Measurements from ENCODE around the gene PKM. TPM values are rescaled to one million over a fixed set of nuclear protein-coding genes. Genes with fewer than 3 reads are reported as not detected.

PKM gene
- total and polyA plus RNA-seq, 2 experiments from 2014 or later = 2,427 to 2,534 TPM

- peaks cover 69% of the 10 kb centered on the region for H3K36me3 ChIP-seq (ENCODE audit: low read depth)
- WGBS, 2 experiments (ENCODE audit: low coverage in 1 of 2, low lambda C conversion rate in 2 of 2, missing lambda C conversion rate in 2 of 2) = 75 to 76% methylated on average over 15 of the region's 15 CpGs
Observed at GRCh38 chr15:72200395-72201237, 30.4 kb downstream of the PKM start.

GRCh38 chr15:72199721-72200212 is 31.2 kb downstream of the PKM start:
- peaks cover 17% of the 10 kb centered on the region for H4K20me1 ChIP-seq (ENCODE audit: insufficient read depth)
- TF ChIP-seq EZH2 (IDR thresholded peaks at IDR 0.05; ENCODE audit: insufficient read depth, poor library complexity, severe bottlenecking) (no peak), EZH2phosphoT487 (IDR thresholded peaks at IDR 0.05; ENCODE audit: insufficient read depth, low read depth) (no peak)
- no peak overlapping the region for H3K4me2 ChIP-seq (ENCODE audit: unreplicated experiment)
- H3K9ac ChIP-seq = no peak overlapping the region
- no peak overlapping the region for H2AFZ ChIP-seq
- no peaks in the 10 kb centered on the region for H3K9me2 ChIP-seq (ENCODE audit: insufficient read depth)
- H3K9me3 ChIP-seq (ENCODE audit: low read depth) = no peaks in the 10 kb centered on the region
- in situ Hi-C loops (cut with MboI) = no loop called here
- no peak overlapping the region for H3K4me3 ChIP-seq
- WGBS, 2 experiments (ENCODE audit: low coverage in 1 of 2, low lambda C conversion rate in 2 of 2, missing lambda C conversion rate in 2 of 2) = 60 to 88% methylated on average over 1 to 2 of the region's 2 CpGs
- no peak overlapping the region; the same call in 1 of the 2 replicates for H3K27ac ChIP-seq
- H3K36me3 ChIP-seq (ENCODE audit: low read depth) = peaks cover 61% of the 10 kb centered on the region
- H3K27me3 ChIP-seq (replicated peaks; ENCODE audit: insufficient read depth) = no peaks in the 10 kb centered on the region
- peaks cover 20% of the 10 kb centered on the region for H3K4me1 ChIP-seq (ENCODE audit: insufficient read depth)
- peaks cover 76% of the 10 kb centered on the region for H3F3A ChIP-seq (ENCODE audit: insufficient read depth)
- peaks cover 17% of the 10 kb centered on the region for H3K79me2 ChIP-seq (ENCODE audit: insufficient read depth)
- peak; percentile 74 for DNase-seq

More at GRCh38 chr15:72200395-72201237, 30.4 kb downstream of the PKM start:
- H3K4me1 ChIP-seq (ENCODE audit: insufficient read depth) = peaks cover 20% of the 10 kb centered on the region
- H3K27me3 ChIP-seq (replicated peaks; ENCODE audit: insufficient read depth) = no peaks in the 10 kb centered on the region
- peaks cover 26% of the 10 kb centered on the region for H3K79me2 ChIP-seq (ENCODE audit: insufficient read depth)
- no peaks in the 10 kb centered on the region for H3K9me3 ChIP-seq (ENCODE audit: low read depth)
- no peak overlapping the region for H2AFZ ChIP-seq
- TF ChIP-seq EZH2 (IDR thresholded peaks at IDR 0.05; ENCODE audit: insufficient read depth, poor library complexity, severe bottlenecking) (no peak), EZH2phosphoT487 (IDR thresholded peaks at IDR 0.05; ENCODE audit: insufficient read depth, low read depth) (no peak)
- peaks cover 85% of the 10 kb centered on the region for H3F3A ChIP-seq (ENCODE audit: insufficient read depth)
- in situ Hi-C loops (cut with MboI) = no loop called here
- no peak overlapping the region for H3K27ac ChIP-seq
- H4K20me1 ChIP-seq (ENCODE audit: insufficient read depth) = peaks cover 17% of the 10 kb centered on the region
- H3K9ac ChIP-seq = no peak overlapping the region
- H3K4me2 ChIP-seq (ENCODE audit: unreplicated experiment) = no peak overlapping the region
- H3K9me2 ChIP-seq (ENCODE audit: insufficient read depth) = no peaks in the 10 kb centered on the region
- no peak for DNase-seq
- H3K4me3 ChIP-seq = no peak overlapping the region

- no peak overlapping the region for H2AFZ ChIP-seq
- peaks cover 70% of the 10 kb centered on the region for H3F3A ChIP-seq (ENCODE audit: insufficient read depth)
- peaks cover 14% of the 10 kb centered on the region for H3K4me1 ChIP-seq (ENCODE audit: insufficient read depth)
- H3K27ac ChIP-seq = no peak overlapping the region
- peaks cover 11% of the 10 kb centered on the region; the same call in 1 of the 2 replicates for H4K20me1 ChIP-seq (ENCODE audit: insufficient read depth)
- H3K9me2 ChIP-seq (ENCODE audit: insufficient read depth) = no peaks in the 10 kb centered on the region
- no peak for TF ChIP-seq EZH2phosphoT487 (IDR thresholded peaks at IDR 0.05; ENCODE audit: insufficient read depth, low read depth)
- TF ChIP-seq EZH2 (IDR thresholded peaks at IDR 0.05; ENCODE audit: insufficient read depth, poor library complexity, severe bottlenecking) = no peak
- in situ Hi-C loops (cut with MboI) = no loop called here
- H3K79me2 ChIP-seq (ENCODE audit: insufficient read depth) = peaks cover 11% of the 10 kb centered on the region; the same call in 1 of the 2 replicates
- DNase-seq = no peak
- H3K4me3 ChIP-seq = no peak overlapping the region
- 74 to 94% methylated on average over 2 of the region's 2 CpGs for WGBS, 2 experiments (ENCODE audit: low coverage in 1 of 2, low lambda C conversion rate in 2 of 2, missing lambda C conversion rate in 2 of 2)
- no peak overlapping the region for H3K9ac ChIP-seq
- no peaks in the 10 kb centered on the region for H3K9me3 ChIP-seq (ENCODE audit: low read depth)
- peaks cover 55% of the 10 kb centered on the region for H3K36me3 ChIP-seq (ENCODE audit: low read depth)
- no peaks in the 10 kb centered on the region for H3K27me3 ChIP-seq (replicated peaks; ENCODE audit: insufficient read depth)
- no peak overlapping the region for H3K4me2 ChIP-seq (ENCODE audit: unreplicated experiment)
Observed at GRCh38 chr15:72199205-72199515, 31.8 kb downstream of the PKM start.

- TF ChIP-seq EZH2 (IDR thresholded peaks at IDR 0.05; ENCODE audit: insufficient read depth, poor library complexity, severe bottlenecking) = no peak
- TF ChIP-seq EZH2phosphoT487 (IDR thresholded peaks at IDR 0.05; ENCODE audit: insufficient read depth, low read depth) = no peak
- Histone ChIP-seq H3K4me2 (ENCODE audit: unreplicated experiment) (no peak overlapping the region), H3K9me3 (ENCODE audit: low read depth) (no peaks in the 10 kb centered on the region), H2AFZ (no peak overlapping the region), H3K36me3 (ENCODE audit: low read depth) (peaks cover 49% of the 10 kb centered on the region), H3K9me2 (ENCODE audit: insufficient read depth) (no peaks in the 10 kb centered on the region), H3K27me3 (replicated peaks; ENCODE audit: insufficient read depth) (no peaks in the 10 kb centered on the region), H3K4me1 (ENCODE audit: insufficient read depth) (peaks cover 8% of the 10 kb centered on the region), H3K4me3 (no peak overlapping the region; the same call in 1 of the 2 replicates), H3K9ac (peak overlapping the region; percentile 8; the same call in 1 of the 2 replicates), H4K20me1 (ENCODE audit: insufficient read depth) (peaks cover 6% of the 10 kb centered on the region; the same call in 1 of the 2 replicates), H3K79me2 (ENCODE audit: insufficient read depth) (peaks cover 5% of the 10 kb centered on the region; the same call in 1 of the 2 replicates), H3F3A (ENCODE audit: insufficient read depth) (peaks cover 64% of the 10 kb centered on the region), H3K27ac (no peak overlapping the region)
- 63 to 67% methylated on average over 9 to 11 of the region's 11 CpGs for WGBS, 2 experiments (ENCODE audit: low coverage in 1 of 2, low lambda C conversion rate in 2 of 2, missing lambda C conversion rate in 2 of 2)
- in situ Hi-C loops (cut with MboI) = no loop called here
- no peak for DNase-seq
Observed at GRCh38 chr15:72198356-72199204, 32.4 kb downstream of the PKM start.

Measured in GM23248 (cell line).